ENCODE results near the gene CST5.

Gene CST5

GRCh38 chr20:23923891-23924435, 44.4 kb upstream of the CST5 start:
- no peak for TF ChIP-seq CREB5 (CRISPR knock-in tag; IDR thresholded peaks at IDR 0.05; ENCODE audit: low read depth)
- TF ChIP-seq ZNF8 (CRISPR knock-in tag; IDR thresholded peaks at IDR 0.05), result no peak
- no peak for TF ChIP-seq TOX (CRISPR knock-in tag; IDR thresholded peaks at IDR 0.05; ENCODE audit: borderline replicate concordance)
- no peak for TF ChIP-seq PPARA (CRISPR knock-in tag; IDR thresholded peaks at IDR 0.05; ENCODE audit: borderline replicate concordance)
- no peak for TF ChIP-seq POU6F1 (CRISPR knock-in tag; IDR thresholded peaks at IDR 0.05; ENCODE audit: borderline replicate concordance, low read depth)
- TF ChIP-seq ZNF565 (CRISPR knock-in tag; conservative IDR thresholded peaks at IDR 0.05; ENCODE audit: low read depth), result no peak
- TF ChIP-seq ZFP3 (CRISPR knock-in tag; IDR thresholded peaks at IDR 0.05), result no peak
- no peak for TF ChIP-seq CSDC2 (CRISPR knock-in tag; IDR thresholded peaks at IDR 0.05)
- no peak for TF ChIP-seq GLIS3 (CRISPR knock-in tag; IDR thresholded peaks at IDR 0.05)
- no peak for TF ChIP-seq ESRRG (CRISPR knock-in tag; IDR thresholded peaks at IDR 0.05)
- TF ChIP-seq ZFP30 (CRISPR knock-in tag; IDR thresholded peaks at IDR 0.05), result no peak
- TF ChIP-seq BACH2 (CRISPR knock-in tag; IDR thresholded peaks at IDR 0.05; ENCODE audit: borderline replicate concordance), result no peak
- TF ChIP-seq TSHZ2 (CRISPR knock-in tag; IDR thresholded peaks at IDR 0.05), result no peak
- TF ChIP-seq RARB (CRISPR knock-in tag; IDR thresholded peaks at IDR 0.05), result no peak
- TF ChIP-seq ARNTL (CRISPR knock-in tag; IDR thresholded peaks at IDR 0.05; ENCODE audit: borderline replicate concordance, low read depth), result no peak
- no peak for TF ChIP-seq ZC3H10 (CRISPR knock-in tag; IDR thresholded peaks at IDR 0.05)
- no peak for ATAC-seq

GRCh38 chr20:23923311-23923710, 43.8 kb upstream of the CST5 start:
- no peak for ATAC-seq
- TF ChIP-seq PATZ1 (CRISPR knock-in tag; IDR thresholded peaks at IDR 0.05; ENCODE audit: borderline replicate concordance) (no peak), RARB (CRISPR knock-in tag; IDR thresholded peaks at IDR 0.05) (no peak), ISL1 (CRISPR knock-in tag; IDR thresholded peaks at IDR 0.05) (no peak), TCF4 (CRISPR knock-in tag; IDR thresholded peaks at IDR 0.05; ENCODE audit: borderline replicate concordance) (no peak), ZFP3 (CRISPR knock-in tag; IDR thresholded peaks at IDR 0.05) (no peak), ZNF8 (CRISPR knock-in tag; IDR thresholded peaks at IDR 0.05) (no peak), ZFP30 (CRISPR knock-in tag; IDR thresholded peaks at IDR 0.05) (no peak)

- ATAC-seq, result no peak
- TF ChIP-seq TSHZ2 (CRISPR knock-in tag; IDR thresholded peaks at IDR 0.05) (no peak), GLIS3 (CRISPR knock-in tag; IDR thresholded peaks at IDR 0.05) (no peak), ZNF70 (CRISPR knock-in tag; IDR thresholded peaks at IDR 0.05) (no peak), BACH2 (CRISPR knock-in tag; IDR thresholded peaks at IDR 0.05; ENCODE audit: borderline replicate concordance) (no peak), ZFP30 (CRISPR knock-in tag; IDR thresholded peaks at IDR 0.05) (no peak), CSRNP3 (CRISPR knock-in tag; IDR thresholded peaks at IDR 0.05) (no peak), SNAI2 (CRISPR knock-in tag; IDR thresholded peaks at IDR 0.05) (no peak)
Observed at GRCh38 chr20:23920408-23921325, 41.1 kb upstream of the CST5 start.

Data from SK-N-SH treated with all-trans-retinoic acid at 6 μM for 48 hours (cell line).